ENCODE results near the gene OSBPL5. TPM values are rescaled to one million over a fixed set of nuclear protein-coding genes. Genes with fewer than 3 reads are reported as not detected.
A peak's percentile ranks its signal among the peaks of the same experiment; 100 is the strongest.
"Not testable (repeated sequence)": the region's sequence is repeated elsewhere in the genome, so short reads cannot be mapped to it uniquely, and the experiment has no call there.

Gene OSBPL5
- total RNA-seq, 4 donors from 2014 or later = 43.4 to 75.2 (median 56.8) TPM

DNA sequence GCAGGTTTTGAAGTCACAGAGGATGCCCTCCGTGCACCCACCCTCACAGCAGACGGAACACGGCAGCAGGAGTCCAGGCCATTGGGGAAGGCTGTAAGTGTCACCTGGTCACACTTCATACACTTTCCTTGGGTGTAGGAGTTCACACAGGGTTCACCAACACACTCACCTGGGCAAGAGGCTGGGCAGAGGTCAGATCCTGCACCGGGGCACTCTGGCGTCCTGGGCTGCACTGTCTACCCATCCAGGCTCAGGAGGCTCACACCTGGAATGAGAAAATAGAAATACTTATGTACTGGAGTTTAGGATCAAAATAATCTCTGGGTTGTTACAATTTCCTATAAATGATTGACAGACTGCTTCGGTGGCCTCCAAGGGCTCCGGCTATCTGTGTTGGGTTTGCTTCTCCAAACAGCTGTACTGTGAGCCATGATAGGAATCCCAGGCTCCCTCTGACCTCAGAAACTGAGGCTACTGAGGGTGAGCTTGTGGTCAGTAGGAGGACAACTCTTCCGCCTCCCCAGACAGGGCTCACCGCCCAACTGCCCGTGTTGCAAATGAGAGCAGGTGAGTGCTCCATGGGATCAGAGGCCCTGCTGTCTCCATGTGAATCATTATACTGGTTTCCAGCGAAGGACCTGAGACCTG lies 87.8 kb downstream of the OSBPL5 start:
- Histone ChIP-seq H3K27me3 (no peaks in the 10 kb centered on the region), H3K9me3 (no peaks in the 10 kb centered on the region), H3K4me3 (no peak overlapping the region), H3K36me3 (no peaks in the 10 kb centered on the region), H3K27ac (no peak overlapping the region), H3K4me1 (no peaks in the 10 kb centered on the region)
- 93% methylated on average over 5 of the region's 11 CpGs for WGBS
- no peak for DNase-seq (ENCODE audit: low spot score in 2 of 2)
- no peak for TF ChIP-seq POLR2AphosphoS5 (IDR thresholded peaks at IDR 0.05)
- TF ChIP-seq, protein P1, sequence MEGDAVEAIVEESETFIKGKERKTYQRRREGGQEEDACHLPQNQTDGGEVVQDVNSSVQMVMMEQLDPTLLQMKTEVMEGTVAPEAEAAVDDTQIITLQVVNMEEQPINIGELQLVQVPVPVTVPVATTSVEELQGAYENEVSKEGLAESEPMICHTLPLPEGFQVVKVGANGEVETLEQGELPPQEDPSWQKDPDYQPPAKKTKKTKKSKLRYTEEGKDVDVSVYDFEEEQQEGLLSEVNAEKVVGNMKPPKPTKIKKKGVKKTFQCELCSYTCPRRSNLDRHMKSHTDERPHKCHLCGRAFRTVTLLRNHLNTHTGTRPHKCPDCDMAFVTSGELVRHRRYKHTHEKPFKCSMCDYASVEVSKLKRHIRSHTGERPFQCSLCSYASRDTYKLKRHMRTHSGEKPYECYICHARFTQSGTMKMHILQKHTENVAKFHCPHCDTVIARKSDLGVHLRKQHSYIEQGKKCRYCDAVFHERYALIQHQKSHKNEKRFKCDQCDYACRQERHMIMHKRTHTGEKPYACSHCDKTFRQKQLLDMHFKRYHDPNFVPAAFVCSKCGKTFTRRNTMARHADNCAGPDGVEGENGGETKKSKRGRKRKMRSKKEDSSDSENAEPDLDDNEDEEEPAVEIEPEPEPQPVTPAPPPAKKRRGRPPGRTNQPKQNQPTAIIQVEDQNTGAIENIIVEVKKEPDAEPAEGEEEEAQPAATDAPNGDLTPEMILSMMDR (IDR thresholded peaks at IDR 0.05) = no peak
- TF ChIP-seq POLR2A (IDR thresholded peaks at IDR 0.05) = no peak
- TF ChIP-seq EP300 (IDR thresholded peaks at IDR 0.05) = no peak

DNA sequence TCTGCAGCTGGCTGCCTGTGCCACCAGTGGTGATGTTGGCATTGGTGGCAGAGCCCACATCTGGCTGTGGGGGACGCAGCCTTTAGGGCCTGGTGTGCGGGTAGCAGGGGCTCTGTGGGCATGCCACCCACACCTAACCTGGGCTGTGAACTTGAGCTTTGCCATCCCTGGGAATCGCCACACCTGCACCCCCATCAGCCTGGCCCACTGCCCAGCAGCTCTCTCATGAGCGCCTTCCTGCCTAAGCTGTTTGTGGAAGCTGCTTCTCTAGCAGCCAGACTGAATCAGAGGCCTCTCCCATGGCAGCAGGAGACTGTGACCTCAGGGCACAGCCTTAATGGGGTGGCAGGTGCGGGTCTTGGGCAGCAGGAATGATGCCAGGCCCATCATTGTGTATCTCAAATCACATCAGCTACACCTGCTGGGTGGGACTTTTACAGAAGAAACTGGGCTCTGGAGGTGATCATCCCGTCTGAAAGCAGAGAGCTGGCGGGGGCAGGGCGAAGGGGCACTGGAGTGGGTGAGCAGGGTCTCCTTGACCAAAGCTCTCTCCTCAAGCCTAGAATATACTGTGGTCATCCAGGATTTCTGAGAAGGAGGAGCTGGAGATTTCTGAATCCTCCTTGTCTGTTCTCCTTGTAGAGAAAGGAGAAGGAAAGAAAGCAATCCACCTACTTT lies 90.1 kb downstream of the OSBPL5 start:
- Histone ChIP-seq H3K9me3 (no peaks in the 10 kb centered on the region), H3K27ac (no peak overlapping the region), H3K27me3 (no peaks in the 10 kb centered on the region), H3K4me3 (no peak overlapping the region), H3K36me3 (no peaks in the 10 kb centered on the region), H3K4me1 (no peaks in the 10 kb centered on the region)
- no peak for DNase-seq (ENCODE audit: low spot score in 2 of 2)
- 75% methylated on average over 5 of the region's 8 CpGs for WGBS
- TF ChIP-seq POLR2A (IDR thresholded peaks at IDR 0.05) (no peak), EP300 (IDR thresholded peaks at IDR 0.05) (no peak), POLR2AphosphoS5 (IDR thresholded peaks at IDR 0.05) (no peak)
- TF ChIP-seq, protein P1 (IDR thresholded peaks at IDR 0.05) = no peak

DNA sequence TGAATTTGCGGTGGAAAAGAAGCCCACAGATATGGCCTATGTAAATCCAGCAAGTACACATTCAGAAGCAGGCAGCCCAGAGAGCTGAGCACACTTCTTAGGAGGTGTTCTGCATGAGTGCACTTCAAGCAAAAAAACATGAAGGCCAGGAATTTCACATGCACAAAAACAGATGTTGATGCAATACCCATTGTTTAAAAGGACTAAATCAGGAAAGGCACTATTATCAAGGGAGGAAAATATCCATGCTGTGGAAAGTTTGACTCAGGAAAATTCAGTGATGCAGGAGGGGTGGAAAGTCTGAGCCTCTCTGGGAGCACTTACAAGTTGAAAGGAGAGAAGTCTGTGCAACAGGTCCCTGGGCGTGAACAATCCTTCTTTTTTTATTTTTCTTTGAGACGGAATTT lies 92.1 kb downstream of the OSBPL5 start:
- no peaks in the 10 kb centered on the region for H3K27me3 ChIP-seq
- H3K4me3 ChIP-seq = no peak overlapping the region
- TF ChIP-seq, protein P1 (IDR thresholded peaks at IDR 0.05) = no peak
- peak in 1 of 3 donors; percentile 26 for TF ChIP-seq POLR2AphosphoS5 (IDR thresholded peaks at IDR 0.05)
- no peak for TF ChIP-seq POLR2A (IDR thresholded peaks at IDR 0.05)
- H3K36me3 ChIP-seq = no peaks in the 10 kb centered on the region
- WGBS = 71% methylated on average over 3 of the region's 3 CpGs
- H3K27ac ChIP-seq = no peak overlapping the region
- DNase-seq (ENCODE audit: low spot score in 2 of 2) = no peak
- H3K4me1 ChIP-seq = no peaks in the 10 kb centered on the region
- no peaks in the 10 kb centered on the region for H3K9me3 ChIP-seq

DNA sequence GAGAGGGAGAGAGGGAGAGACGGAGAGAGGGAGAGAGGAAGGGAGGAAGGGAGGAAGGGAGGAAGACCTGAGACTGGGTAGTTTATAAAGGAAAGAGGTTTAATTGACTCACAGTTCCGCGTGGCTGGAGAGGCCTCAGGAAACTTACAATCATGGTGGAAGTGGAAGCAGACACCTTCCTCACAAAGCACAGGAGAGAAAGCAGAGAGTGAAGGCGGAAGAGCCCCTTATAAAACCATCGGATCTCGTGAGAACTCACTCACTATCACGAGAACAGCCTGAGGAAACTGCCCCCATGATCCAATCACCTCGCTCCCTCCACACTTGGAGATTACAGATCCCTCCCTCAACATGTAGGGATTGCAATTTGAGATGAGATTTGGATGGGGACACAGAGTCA lies 95.7 kb downstream of the OSBPL5 start:
- H3K4me3 ChIP-seq = no peak overlapping the region
- DNase-seq (ENCODE audit: low spot score in 2 of 2) = no peak
- no peaks in the 10 kb centered on the region for H3K27me3 ChIP-seq
- no peaks in the 10 kb centered on the region for H3K9me3 ChIP-seq
- TF ChIP-seq POLR2A (IDR thresholded peaks at IDR 0.05) = no peak
- no peak for TF ChIP-seq POLR2AphosphoS5 (IDR thresholded peaks at IDR 0.05)
- TF ChIP-seq, protein P1 (IDR thresholded peaks at IDR 0.05) = no peak
- TF ChIP-seq EP300 (IDR thresholded peaks at IDR 0.05) = no peak
- no peak overlapping the region for H3K27ac ChIP-seq
- 80% methylated on average over 8 of the region's 8 CpGs for WGBS
- H3K4me1 ChIP-seq = no peaks in the 10 kb centered on the region
- no peaks in the 10 kb centered on the region for H3K36me3 ChIP-seq

DNA sequence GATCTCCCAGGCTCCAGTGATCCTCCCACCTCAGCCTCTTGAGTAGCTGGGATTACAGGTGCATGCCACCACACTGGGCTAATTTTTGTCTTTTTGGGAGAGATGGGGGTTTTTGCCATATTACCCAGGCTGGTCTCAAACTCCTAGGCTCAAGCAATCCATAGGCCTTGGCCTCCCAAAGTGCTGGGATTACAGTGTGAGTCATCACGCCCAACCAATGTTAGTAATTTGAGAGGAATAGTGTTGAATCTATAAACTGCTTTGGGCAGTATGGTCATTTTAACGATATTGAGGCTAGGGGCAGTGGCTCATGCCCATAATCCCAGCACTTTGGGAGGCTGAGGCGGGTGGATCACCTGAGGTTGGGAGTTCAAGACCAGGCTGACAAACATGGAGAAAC lies 98.8 kb downstream of the OSBPL5 start:
- not testable (repeated sequence) for H3K27me3 ChIP-seq; H3K36me3 ChIP-seq; H3K9me3 ChIP-seq; DNase-seq (ENCODE audit: low spot score in 2 of 2); H3K4me3 ChIP-seq; H3K4me1 ChIP-seq; H3K27ac ChIP-seq
- 96% methylated on average over 3 of the region's 3 CpGs for WGBS

DNA sequence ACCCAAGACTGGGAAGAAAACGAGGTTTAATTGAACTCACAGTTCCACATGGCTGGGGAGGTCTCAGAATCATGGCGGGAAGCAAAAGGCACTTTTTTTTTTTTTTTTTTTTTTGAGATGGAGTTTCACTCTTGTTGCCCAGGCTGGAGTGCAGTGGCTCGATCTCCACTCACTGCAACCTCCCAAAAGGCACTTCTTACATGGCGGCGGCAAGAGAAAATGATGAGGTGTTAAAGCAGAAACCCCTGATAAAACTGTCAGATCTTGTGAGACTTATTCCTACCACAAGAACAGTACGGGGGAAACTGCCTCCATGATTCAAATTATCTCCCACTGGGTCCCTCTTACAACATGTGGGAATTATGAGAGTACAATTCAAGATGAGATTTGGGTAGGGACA lies 100.4 kb downstream of the OSBPL5 start:
- not testable (repeated sequence) for H3K9me3 ChIP-seq; H3K36me3 ChIP-seq; DNase-seq (ENCODE audit: low spot score in 2 of 2); H3K4me3 ChIP-seq; H3K4me1 ChIP-seq; H3K27ac ChIP-seq; H3K27me3 ChIP-seq
- 86% methylated on average over 6 of the region's 6 CpGs for WGBS

DNA sequence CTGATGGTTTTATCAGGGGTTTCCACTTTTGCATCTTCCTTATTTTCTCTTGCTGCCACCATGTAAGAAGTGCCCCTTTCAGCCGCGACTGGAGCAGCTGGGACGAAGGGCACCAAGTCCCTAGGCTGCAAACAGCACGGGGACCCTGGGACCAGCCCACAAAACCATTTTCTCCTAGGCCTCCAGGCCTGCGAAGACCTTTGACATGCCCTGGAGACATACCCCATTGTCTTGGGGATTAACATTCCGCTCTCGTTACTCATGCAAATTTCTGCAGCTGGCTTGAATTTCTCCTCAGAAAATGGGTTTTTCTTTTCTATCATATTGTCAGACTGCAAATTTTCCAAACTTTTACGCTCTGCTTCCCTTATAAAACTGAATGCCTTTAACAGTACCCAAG lies 101.2 kb downstream of the OSBPL5 start:
- not testable (repeated sequence) for H3K36me3 ChIP-seq; H3K9me3 ChIP-seq; DNase-seq (ENCODE audit: low spot score in 2 of 2); H3K27me3 ChIP-seq; H3K27ac ChIP-seq; H3K4me1 ChIP-seq; H3K4me3 ChIP-seq
- WGBS = 76% methylated on average over 8 of the region's 8 CpGs

DNA sequence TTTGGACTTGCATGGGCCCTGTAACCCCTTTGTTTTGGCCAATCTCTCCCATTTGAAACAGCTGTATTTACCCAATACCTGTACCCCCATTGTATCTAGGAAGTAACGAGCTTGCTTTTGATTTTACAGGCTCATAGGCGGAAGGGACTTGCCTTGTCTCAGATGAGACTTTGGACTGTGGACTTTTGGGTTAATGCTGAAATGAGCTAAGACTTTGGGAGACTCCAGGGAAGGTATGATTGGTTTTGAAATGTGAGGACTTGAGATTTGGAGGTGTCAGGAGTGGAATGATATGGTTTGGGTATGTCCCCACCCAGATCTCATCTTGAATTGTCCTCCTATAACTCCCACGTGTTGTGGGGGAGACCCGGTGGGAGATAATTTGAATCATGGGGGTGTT lies 101.7 kb downstream of the OSBPL5 start:
- H3K27me3 ChIP-seq; DNase-seq (ENCODE audit: low spot score in 2 of 2); H3K9me3 ChIP-seq; H3K4me1 ChIP-seq; H3K36me3 ChIP-seq; H3K27ac ChIP-seq; H3K4me3 ChIP-seq: not testable (repeated sequence)
- 75% methylated on average over 4 of the region's 4 CpGs for WGBS
